Parathyroid adenoma (tissue), 2 donors: ENCODE measurements around the gene FRG1.
A peak's percentile ranks its signal among the peaks of the same experiment; 100 is the strongest.
"Not testable (repeated sequence)": the region's sequence is repeated elsewhere in the genome, so short reads cannot be mapped to it uniquely, and the experiment has no call there.

Source experiments
- H2AFZ ChIP-seq: fragments of 300-600 bp; sonication (generic); one replicate; pipeline ENCODE4 v1.7.0; 2017; ENCODE audit warnings: antibody characterized with exemption, mild to moderate bottlenecking
- H3K27ac ChIP-seq: fragments of 300-600 bp; sonication (generic); one replicate; pipeline ENCODE4 v1.7.0; 2017
- H3K27me3 ChIP-seq: fragments of 300-600 bp; sonication (generic); one replicate; pipeline ENCODE4 v1.7.0; 2017; ENCODE audit warnings: low read length; ENCODE audit not compliant: control insufficient read depth, insufficient read depth
- H3K36me3 ChIP-seq: fragments of 300-600 bp; sonication (generic); one replicate; pipeline ENCODE4 v1.7.0; 2017; ENCODE audit warnings: low read length; ENCODE audit not compliant: control insufficient read depth, insufficient read depth
- H3K4me1 ChIP-seq: fragments of 300-600 bp; sonication (generic); one replicate; pipeline ENCODE4 v1.7.0; 2017; ENCODE audit warnings: control low read depth
- H3K4me2 ChIP-seq: fragments of 300-600 bp; sonication (generic); one replicate; pipeline ENCODE4 v1.7.0; 2017; ENCODE audit warnings: low read length
- H3K4me3 ChIP-seq: fragments of 300-600 bp; sonication (generic); one replicate; pipeline ENCODE4 v1.7.0; 2017; ENCODE audit warnings: low read depth, low read length
- H3K79me2 ChIP-seq: fragments of 300-600 bp; sonication (generic); one replicate; pipeline ENCODE4 v1.7.0; 2017; ENCODE audit warnings: control low read depth
- H3K9ac ChIP-seq: fragments of 300-600 bp; sonication (generic); one replicate; pipeline ENCODE4 v1.7.0; 2017; ENCODE audit warnings: mild to moderate bottlenecking
- H3K9me3 ChIP-seq: fragments of 300-600 bp; sonication (generic); one replicate; pipeline ENCODE4 v1.7.0; 2017; ENCODE audit warnings: low read length; ENCODE audit not compliant: control insufficient read depth
- TF ChIP-seq, protein P1 (sequence below): fragments of 300-600 bp; sonication (generic); IDR thresholded peaks from one replicate; pipeline ENCODE4 v1.7.0; 2017; ENCODE audit warnings: antibody characterized with exemption, mild to moderate bottlenecking
- donor health status: primary hyperparathyroidism.

Gene FRG1

DNA sequence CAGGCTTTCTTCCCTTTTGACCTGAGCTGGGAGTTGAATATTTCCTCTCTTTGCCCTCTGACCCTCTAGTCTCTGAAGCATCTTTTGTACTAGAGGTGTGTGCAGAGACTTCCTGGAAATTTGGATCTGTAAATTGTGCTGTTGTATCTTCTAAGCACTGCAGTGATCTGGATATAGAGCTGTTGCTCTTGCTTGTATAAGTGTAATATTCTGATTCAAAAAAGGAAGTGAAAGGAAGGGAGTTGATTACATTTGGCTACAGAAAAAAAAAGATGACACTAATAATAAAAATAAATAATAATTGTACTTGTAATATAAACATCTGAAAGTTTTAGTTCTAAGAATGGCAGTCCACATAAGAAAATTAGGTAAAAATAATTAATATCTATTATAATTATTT lies 33.0 kb downstream of the FRG1 start:
- no peak overlapping the region for H3K27ac ChIP-seq
- no peak overlapping the region for H3K4me2 ChIP-seq
- no peak overlapping the region for H3K4me3 ChIP-seq
- H3K27me3 ChIP-seq = no peaks in the 10 kb centered on the region
- TF ChIP-seq, protein P1, sequence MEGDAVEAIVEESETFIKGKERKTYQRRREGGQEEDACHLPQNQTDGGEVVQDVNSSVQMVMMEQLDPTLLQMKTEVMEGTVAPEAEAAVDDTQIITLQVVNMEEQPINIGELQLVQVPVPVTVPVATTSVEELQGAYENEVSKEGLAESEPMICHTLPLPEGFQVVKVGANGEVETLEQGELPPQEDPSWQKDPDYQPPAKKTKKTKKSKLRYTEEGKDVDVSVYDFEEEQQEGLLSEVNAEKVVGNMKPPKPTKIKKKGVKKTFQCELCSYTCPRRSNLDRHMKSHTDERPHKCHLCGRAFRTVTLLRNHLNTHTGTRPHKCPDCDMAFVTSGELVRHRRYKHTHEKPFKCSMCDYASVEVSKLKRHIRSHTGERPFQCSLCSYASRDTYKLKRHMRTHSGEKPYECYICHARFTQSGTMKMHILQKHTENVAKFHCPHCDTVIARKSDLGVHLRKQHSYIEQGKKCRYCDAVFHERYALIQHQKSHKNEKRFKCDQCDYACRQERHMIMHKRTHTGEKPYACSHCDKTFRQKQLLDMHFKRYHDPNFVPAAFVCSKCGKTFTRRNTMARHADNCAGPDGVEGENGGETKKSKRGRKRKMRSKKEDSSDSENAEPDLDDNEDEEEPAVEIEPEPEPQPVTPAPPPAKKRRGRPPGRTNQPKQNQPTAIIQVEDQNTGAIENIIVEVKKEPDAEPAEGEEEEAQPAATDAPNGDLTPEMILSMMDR = no peak
- no peak overlapping the region for H3K9ac ChIP-seq
- H3K9me3 ChIP-seq = no peaks in the 10 kb centered on the region
- no peaks in the 10 kb centered on the region for H3K79me2 ChIP-seq
- H2AFZ ChIP-seq = no peak overlapping the region
- H3K4me1 ChIP-seq = peaks cover 8% of the 10 kb centered on the region
- H3K36me3 ChIP-seq = no peaks in the 10 kb centered on the region

GRCh38 chr4:189974056-189974455 lies 33.4 kb downstream of the FRG1 start:
- TF ChIP-seq, protein P1 = peak; percentile 42
- peak overlapping the region; percentile 28 for H2AFZ ChIP-seq
- H3K27ac ChIP-seq = no peak overlapping the region
- no peak overlapping the region for H3K4me2 ChIP-seq
- H3K79me2 ChIP-seq = no peaks in the 10 kb centered on the region
- H3K27me3 ChIP-seq = no peaks in the 10 kb centered on the region
- H3K4me1 ChIP-seq = peaks cover 8% of the 10 kb centered on the region
- no peak overlapping the region for H3K4me3 ChIP-seq
- H3K9ac ChIP-seq = no peak overlapping the region
- H3K36me3 ChIP-seq = no peaks in the 10 kb centered on the region
- H3K9me3 ChIP-seq = no peaks in the 10 kb centered on the region

GRCh38 chr4:189979196-189980047 lies 38.8 kb downstream of the FRG1 start:
- peak overlapping the region; percentile 62 for H2AFZ ChIP-seq
- H3K36me3 ChIP-seq = no peaks in the 10 kb centered on the region
- no peak overlapping the region for H3K27ac ChIP-seq
- no peaks in the 10 kb centered on the region for H3K4me1 ChIP-seq
- no peak overlapping the region for H3K9ac ChIP-seq
- no peak overlapping the region for H3K4me3 ChIP-seq
- H3K4me2 ChIP-seq = no peak overlapping the region
- no peaks in the 10 kb centered on the region for H3K27me3 ChIP-seq
- H3K9me3 ChIP-seq = no peaks in the 10 kb centered on the region
- no peaks in the 10 kb centered on the region for H3K79me2 ChIP-seq
- TF ChIP-seq, protein P1 = no peak

DNA sequence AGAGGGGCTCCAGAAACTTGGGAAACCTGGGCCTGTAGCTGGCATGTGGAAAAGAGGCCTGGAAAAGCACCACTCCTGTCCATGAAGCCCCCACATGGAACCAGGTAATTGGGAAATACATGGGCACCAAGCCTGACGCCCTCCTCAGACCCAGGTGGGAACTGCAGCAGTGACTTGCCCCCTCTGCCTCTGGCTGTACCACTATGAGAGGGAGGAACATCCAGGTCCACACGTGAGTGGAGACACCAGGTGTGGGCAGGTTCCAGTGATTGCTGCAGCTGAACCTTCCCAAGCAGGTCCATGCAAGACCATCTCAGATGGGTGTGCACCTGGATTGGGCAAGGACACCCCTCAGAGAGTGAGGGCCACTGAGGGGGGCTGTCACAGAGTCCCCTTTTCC lies 39.6 kb downstream of the FRG1 start:
- H3K4me3 ChIP-seq, H3K4me2 ChIP-seq, H3K27ac ChIP-seq, H3K36me3 ChIP-seq, H3K4me1 ChIP-seq, H3K9ac ChIP-seq, H3K27me3 ChIP-seq, H3K79me2 ChIP-seq, H2AFZ ChIP-seq, H3K9me3 ChIP-seq: not testable (repeated sequence)

- no peaks in the 10 kb centered on the region for H3K79me2 ChIP-seq
- TF ChIP-seq, protein P1 = no peak
- H2AFZ ChIP-seq = no peak overlapping the region
These were observed 41.3 kb downstream of the FRG1 start for GRCh38 chr4:189981970-189982369.

DNA sequence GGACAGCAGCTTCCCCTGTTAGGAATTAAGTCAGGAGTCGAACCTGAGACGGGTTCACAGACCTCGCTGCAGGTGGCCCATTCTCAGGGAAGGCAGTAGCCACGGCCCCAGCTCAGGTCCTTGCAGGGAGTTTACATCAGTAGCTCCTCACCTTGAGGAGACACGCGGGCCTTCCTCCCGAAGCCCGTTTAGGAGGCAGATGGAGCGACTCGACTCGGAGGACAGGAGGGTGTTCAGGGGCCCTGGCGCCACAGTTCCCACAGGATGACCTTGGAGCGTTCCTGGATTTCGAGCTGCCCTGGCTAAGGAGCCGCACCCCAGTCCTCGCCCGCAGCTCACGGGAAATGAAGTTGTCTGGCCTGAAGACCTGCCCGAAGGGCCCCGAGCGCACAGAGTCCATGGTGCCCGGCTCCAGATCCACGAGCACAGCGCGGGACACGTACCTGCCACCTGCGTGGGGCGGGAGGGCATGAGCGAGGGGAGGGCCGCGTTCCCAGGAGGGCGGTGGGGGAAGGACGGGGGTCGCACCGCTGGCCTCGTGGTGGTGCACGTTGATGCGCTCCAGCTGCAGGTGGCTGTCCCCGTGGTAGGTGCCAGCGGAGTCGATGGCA lies 43.3 kb downstream of the FRG1 start:
- not testable (repeated sequence) for H3K4me1 ChIP-seq, H3K79me2 ChIP-seq, H3K27ac ChIP-seq, H2AFZ ChIP-seq, H3K36me3 ChIP-seq, H3K9ac ChIP-seq, H3K4me2 ChIP-seq, H3K27me3 ChIP-seq, H3K9me3 ChIP-seq, H3K4me3 ChIP-seq

More at GRCh38 chr4:189981970-189982369, 41.3 kb downstream of the FRG1 start:
- Histone ChIP-seq H3K4me1 (peaks cover 8% of the 10 kb centered on the region), H3K9me3 (no peaks in the 10 kb centered on the region), H3K4me3 (no peak overlapping the region), H3K36me3 (no peaks in the 10 kb centered on the region), H3K9ac (no peak overlapping the region), H3K4me2 (no peak overlapping the region), H3K27me3 (no peaks in the 10 kb centered on the region), H3K27ac (no peak overlapping the region)

- not testable (repeated sequence) for H3K4me3 ChIP-seq, H3K79me2 ChIP-seq, H3K9ac ChIP-seq, H3K27ac ChIP-seq, H3K36me3 ChIP-seq, H2AFZ ChIP-seq, H3K9me3 ChIP-seq, H3K27me3 ChIP-seq, H3K4me1 ChIP-seq, H3K4me2 ChIP-seq
These were observed 44.0 kb downstream of the FRG1 start for GRCh38 chr4:189984661-189985060.
